ENCODE measurements around the gene FAM72B.
"Not testable (repeated sequence)": the region's sequence is repeated elsewhere in the genome, so short reads cannot be mapped to it uniquely, and the experiment has no call there.

The FAM72B gene

DNA sequence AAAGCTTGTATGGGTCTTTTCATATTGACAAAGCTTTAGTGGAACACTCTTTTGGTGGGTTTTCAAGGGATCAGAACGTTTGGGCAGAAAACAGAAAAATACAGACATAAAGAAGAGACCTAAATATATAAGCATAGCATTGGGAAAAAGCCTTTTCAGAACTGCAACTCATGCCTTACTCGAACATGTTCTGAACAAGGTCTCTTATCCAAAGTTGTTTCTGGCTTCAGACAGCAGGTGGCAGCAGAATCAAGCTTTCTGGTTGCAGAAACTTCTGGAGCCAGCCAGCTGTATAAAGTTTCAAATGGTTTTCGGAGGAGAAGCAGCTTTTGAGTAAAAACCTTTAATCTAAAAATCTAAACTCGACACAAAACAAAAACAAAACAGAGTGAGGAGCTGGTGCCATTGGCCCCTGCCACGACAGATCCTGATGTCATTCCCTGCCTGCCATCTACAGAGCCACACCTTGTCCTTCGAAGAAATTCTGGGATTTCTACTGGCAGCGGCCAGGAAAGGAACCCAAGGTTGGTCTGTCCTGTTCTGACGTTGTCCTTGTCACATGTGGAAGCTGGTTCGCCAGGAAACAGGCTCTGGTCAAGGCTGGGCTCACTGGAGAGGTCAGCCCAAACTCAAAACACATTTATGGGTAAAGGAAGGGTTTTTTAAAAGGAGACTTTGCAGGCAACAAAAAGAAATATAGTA is 35.5 kb downstream of the FAM72B start:
- DNase-seq, result not testable (repeated sequence)

DNA sequence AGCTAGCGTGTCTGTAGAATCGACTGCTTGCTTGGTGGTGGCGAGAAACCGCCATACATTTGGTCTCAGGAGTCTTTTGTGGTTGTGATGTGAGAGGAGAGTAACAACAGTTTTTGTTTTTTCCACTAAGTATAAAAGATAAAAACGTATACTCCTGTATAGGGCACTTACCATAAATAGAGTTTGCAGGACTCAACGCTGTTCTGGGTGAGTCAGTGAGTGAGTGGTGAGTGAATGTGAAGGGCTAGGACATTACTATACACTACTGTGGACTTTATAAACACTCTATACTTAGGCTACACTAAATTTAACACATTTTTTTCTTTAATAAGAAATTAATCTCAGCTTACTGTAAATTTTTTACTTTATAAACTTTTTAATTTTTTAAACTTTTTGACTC is 43.7 kb downstream of the FAM72B start:
- not testable (repeated sequence) for DNase-seq

DNA sequence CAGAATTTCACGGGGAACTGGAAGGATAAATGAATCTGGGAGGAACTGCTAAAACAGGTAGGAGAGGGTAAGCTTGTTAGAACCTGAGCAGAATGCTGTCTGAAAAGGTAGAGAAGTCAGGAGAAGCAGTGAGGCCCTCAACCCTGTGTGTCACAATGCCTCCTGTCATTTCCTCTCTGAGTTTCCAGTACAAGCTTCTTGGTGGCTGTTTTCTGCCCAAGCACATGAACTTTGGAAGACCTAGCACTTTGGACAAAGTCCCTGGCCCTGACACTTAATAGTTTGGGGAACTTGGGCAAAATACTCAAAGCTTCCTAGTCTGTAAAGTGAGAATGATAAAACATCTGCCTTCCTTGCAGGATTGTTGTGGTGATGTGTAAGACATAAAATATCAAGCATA is 52.6 kb downstream of the FAM72B start:
- not testable (repeated sequence) for DNase-seq

DNA sequence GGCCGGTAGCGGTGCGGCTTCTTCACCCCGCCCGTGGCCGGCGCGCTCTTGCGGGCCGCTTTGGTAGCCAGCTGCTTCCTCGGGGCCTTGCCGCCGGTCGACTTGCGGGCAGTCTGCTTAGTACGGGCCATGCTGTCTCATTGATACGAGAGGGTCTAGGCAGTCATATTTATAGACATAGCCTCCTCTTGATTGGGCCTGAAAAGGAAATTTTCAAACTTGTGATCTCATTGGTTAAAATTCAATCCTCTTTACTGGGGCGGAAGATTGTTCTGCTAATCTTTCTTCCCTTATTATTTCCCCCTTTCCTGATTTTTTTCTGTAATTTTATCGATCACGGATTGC is 65.7 kb downstream of the FAM72B start:
- not testable (repeated sequence) for DNase-seq
